ENCODE data around the gene PPP1R3C.

The PPP1R3C gene

DNA sequence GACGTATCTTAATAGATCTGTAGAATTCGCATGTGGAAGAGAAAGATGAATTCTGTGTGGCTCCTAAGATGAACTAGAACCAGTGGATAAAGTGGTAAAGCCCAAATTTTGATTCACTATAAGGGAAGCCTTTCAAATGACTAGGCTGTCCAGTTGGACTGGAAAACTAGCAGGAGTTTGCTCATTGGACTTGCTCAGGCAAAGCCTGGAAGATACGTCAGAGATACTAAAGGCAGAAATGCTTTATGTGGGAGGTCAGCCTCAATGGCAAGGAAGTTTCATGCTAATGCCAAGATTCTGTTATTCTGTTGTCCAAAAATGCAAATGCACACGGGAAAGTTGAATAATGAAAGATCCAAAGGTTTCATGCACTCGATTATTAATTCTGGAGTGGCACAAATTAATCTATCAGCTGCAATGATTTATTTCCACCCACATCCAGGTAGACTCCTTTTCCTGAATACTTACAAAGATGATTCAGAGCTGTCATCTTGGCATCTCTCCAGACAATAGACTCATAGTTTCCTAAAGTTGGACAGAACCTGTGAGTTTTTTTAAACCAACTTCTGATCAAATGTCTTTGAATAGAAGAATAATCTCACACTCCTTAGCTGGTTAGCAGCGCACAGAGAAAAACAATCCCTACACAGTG is 20.5 kb upstream of the PPP1R3C start:
- Histone ChIP-seq H3K27ac (ENCODE audit: low read depth, low read length) (no peak overlapping the region), H3K4me3 (ENCODE audit: low read depth, low read length) (no peak overlapping the region), H3K27me3 (ENCODE audit: control insufficient read depth, insufficient read depth, low read length) (no peaks in the 10 kb centered on the region), H3K9me3 (ENCODE audit: control insufficient read depth, insufficient read depth, low read depth, low read length) (peaks cover 14% of the 10 kb centered on the region), H3K36me3 (ENCODE audit: control insufficient read depth, insufficient read depth, low read length) (no peaks in the 10 kb centered on the region), H3K9ac (ENCODE audit: low read length) (no peak overlapping the region), H3K4me1 (ENCODE audit: control insufficient read depth, insufficient read depth, low read length) (no peaks in the 10 kb centered on the region; the same call in 1 of the 2 replicates)

DNA sequence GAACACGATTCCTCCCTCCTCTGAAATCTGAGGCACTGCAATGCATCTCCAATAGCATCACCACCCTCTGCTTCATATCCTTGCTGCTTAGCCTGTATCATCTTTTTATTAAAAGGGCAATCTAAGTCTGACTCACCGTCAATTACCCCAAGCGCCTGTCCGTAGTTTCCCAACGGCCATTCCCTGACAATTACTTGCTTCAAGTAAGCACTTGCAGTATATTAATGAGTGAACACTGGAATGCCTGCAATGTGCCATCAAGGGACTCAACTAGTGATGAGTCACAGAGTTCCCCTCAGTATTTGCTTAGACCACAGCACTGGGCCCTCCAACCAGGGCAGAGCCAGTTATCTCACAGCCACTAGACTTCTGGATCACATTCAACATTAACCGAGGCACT is 19.5 kb upstream of the PPP1R3C start:
- Histone ChIP-seq H3K9me3 (ENCODE audit: control insufficient read depth, insufficient read depth, low read depth, low read length) (peaks cover 7% of the 10 kb centered on the region; the same call in 1 of the 2 replicates), H3K27ac (ENCODE audit: low read depth, low read length) (no peak overlapping the region), H3K27me3 (ENCODE audit: control insufficient read depth, insufficient read depth, low read length) (no peaks in the 10 kb centered on the region), H3K4me1 (ENCODE audit: control insufficient read depth, insufficient read depth, low read length) (no peaks in the 10 kb centered on the region; the same call in 1 of the 2 replicates), H3K9ac (ENCODE audit: low read length) (no peak overlapping the region), H3K36me3 (ENCODE audit: control insufficient read depth, insufficient read depth, low read length) (no peaks in the 10 kb centered on the region), H3K4me3 (ENCODE audit: low read depth, low read length) (no peak overlapping the region)

- Histone ChIP-seq H3K27ac (ENCODE audit: low read depth, low read length) (no peak overlapping the region), H3K9me3 (ENCODE audit: control insufficient read depth, insufficient read depth, low read depth, low read length) (no peaks in the 10 kb centered on the region), H3K9ac (ENCODE audit: low read length) (no peak overlapping the region), H3K4me1 (ENCODE audit: control insufficient read depth, insufficient read depth, low read length) (no peaks in the 10 kb centered on the region), H3K4me3 (ENCODE audit: low read depth, low read length) (no peak overlapping the region), H3K36me3 (ENCODE audit: control insufficient read depth, insufficient read depth, low read length) (no peaks in the 10 kb centered on the region), H3K27me3 (ENCODE audit: control insufficient read depth, insufficient read depth, low read length) (peaks cover 2% of the 10 kb centered on the region; the same call in 1 of the 2 replicates)
Measured at GRCh38 chr10:91643700-91644099, 10.8 kb upstream of the PPP1R3C start.

- H3K4me3 ChIP-seq (ENCODE audit: low read depth, low read length) = no peak overlapping the region
- no peaks in the 10 kb centered on the region for H3K4me1 ChIP-seq (ENCODE audit: control insufficient read depth, insufficient read depth, low read length)
- H3K9me3 ChIP-seq (ENCODE audit: control insufficient read depth, insufficient read depth, low read depth, low read length) = no peaks in the 10 kb centered on the region
- H3K36me3 ChIP-seq (ENCODE audit: control insufficient read depth, insufficient read depth, low read length) = no peaks in the 10 kb centered on the region
- peaks cover 2% of the 10 kb centered on the region; the same call in 1 of the 2 replicates for H3K27me3 ChIP-seq (ENCODE audit: control insufficient read depth, insufficient read depth, low read length)
- H3K27ac ChIP-seq (ENCODE audit: low read depth, low read length) = no peak overlapping the region
- H3K9ac ChIP-seq (ENCODE audit: low read length) = no peak overlapping the region
Measured at GRCh38 chr10:91642831-91643692, 10.2 kb upstream of the PPP1R3C start.

- no peaks in the 10 kb centered on the region for H3K9me3 ChIP-seq (ENCODE audit: control insufficient read depth, insufficient read depth, low read depth, low read length)
- no peaks in the 10 kb centered on the region for H3K36me3 ChIP-seq (ENCODE audit: control insufficient read depth, insufficient read depth, low read length)
- no peak overlapping the region for H3K4me3 ChIP-seq (ENCODE audit: low read depth, low read length)
- no peak overlapping the region for H3K27ac ChIP-seq (ENCODE audit: low read depth, low read length)
- H3K9ac ChIP-seq (ENCODE audit: low read length) = no peak overlapping the region
- H3K27me3 ChIP-seq (ENCODE audit: control insufficient read depth, insufficient read depth, low read length) = peaks cover 26% of the 10 kb centered on the region
- 0 out of 2 replicates have a peak, but pooled peaks cover 3% of the 10 kb centered on the region for H3K4me1 ChIP-seq (ENCODE audit: control insufficient read depth, insufficient read depth, low read length)
Measured at GRCh38 chr10:91636892-91637291, 4.0 kb upstream of the PPP1R3C start.

DNA sequence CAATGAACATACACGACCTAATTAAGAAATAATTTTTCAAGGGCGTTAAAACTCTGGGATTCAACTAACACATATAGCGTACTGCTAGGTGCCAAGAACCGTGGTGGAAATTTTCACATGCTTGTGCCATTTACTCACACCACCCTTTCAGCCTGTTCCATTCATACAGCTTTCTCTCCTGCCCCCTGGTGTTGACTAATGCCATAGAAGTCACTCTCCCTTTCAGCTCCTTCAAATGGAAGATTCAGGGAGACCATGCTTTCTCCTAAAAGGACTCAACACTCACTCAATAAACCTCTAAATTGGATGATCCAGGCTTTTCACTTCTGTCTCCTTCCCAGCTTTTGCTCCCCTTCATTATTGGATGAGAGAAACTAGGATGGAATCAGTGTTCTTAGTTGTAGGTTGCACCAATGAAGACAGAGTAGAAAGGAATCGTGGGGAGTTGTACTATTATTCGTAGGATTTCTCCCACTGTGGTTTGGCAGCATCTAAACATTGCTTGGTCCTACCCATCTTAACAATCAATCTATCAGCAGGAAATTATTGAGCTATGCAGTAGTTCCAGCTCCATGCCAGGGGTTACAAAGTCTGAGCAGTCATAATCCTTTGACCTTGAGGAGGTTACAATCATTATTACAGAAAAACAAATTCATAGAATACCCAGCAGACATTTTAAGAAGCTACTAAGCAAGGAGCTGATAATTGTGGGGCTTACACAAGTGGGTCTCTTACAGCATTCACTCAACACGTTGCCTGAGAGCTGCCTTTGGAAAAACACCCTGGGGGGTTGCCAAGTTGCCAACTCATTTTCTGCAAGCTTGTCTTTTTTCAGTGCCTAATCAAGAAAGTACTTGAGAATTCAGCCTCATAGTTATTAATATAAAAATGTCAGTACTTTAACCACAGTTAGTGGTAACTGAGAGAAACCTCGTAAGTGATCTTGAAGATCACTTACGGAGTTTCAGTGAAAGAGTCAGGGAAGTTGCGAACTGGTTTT is 2.8 kb upstream of the PPP1R3C start:
- no peak overlapping the region for H3K9ac ChIP-seq (ENCODE audit: low read length)
- H3K27me3 ChIP-seq (ENCODE audit: control insufficient read depth, insufficient read depth, low read length) = peaks cover 25% of the 10 kb centered on the region
- H3K36me3 ChIP-seq (ENCODE audit: control insufficient read depth, insufficient read depth, low read length) = no peaks in the 10 kb centered on the region
- H3K27ac ChIP-seq (ENCODE audit: low read depth, low read length) = no peak overlapping the region
- no peak overlapping the region for H3K4me3 ChIP-seq (ENCODE audit: low read depth, low read length)
- no peaks in the 10 kb centered on the region for H3K9me3 ChIP-seq (ENCODE audit: control insufficient read depth, insufficient read depth, low read depth, low read length)
- H3K4me1 ChIP-seq (ENCODE audit: control insufficient read depth, insufficient read depth, low read length) = 0 out of 2 replicates have a peak, but pooled peaks cover 3% of the 10 kb centered on the region

DNA sequence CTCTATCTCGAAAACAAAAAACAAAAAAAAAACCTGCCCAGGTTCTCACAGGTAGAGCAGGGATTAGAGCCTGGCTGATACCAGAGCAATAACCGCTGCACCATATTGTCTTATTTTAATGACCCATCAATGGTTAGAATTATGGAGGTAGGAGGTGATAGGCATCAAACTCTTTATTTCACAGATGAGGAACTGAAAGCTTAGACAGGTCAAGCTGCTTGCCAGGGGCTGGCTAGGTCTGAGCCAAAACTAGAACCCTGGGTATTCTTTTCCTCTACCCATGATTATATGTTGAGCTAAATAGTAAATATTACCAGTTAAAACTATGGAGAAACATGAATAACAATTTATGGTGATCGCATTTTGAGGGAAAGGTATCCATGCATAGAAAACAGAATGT is 2.0 kb upstream of the PPP1R3C start:
- Histone ChIP-seq H3K27ac (ENCODE audit: low read depth, low read length) (no peak overlapping the region), H3K36me3 (ENCODE audit: control insufficient read depth, insufficient read depth, low read length) (no peaks in the 10 kb centered on the region), H3K4me3 (ENCODE audit: low read depth, low read length) (no peak overlapping the region), H3K9ac (ENCODE audit: low read length) (no peak overlapping the region), H3K27me3 (ENCODE audit: control insufficient read depth, insufficient read depth, low read length) (peaks cover 25% of the 10 kb centered on the region), H3K4me1 (ENCODE audit: control insufficient read depth, insufficient read depth, low read length) (0 out of 2 replicates have a peak, but pooled peaks cover 3% of the 10 kb centered on the region), H3K9me3 (ENCODE audit: control insufficient read depth, insufficient read depth, low read depth, low read length) (no peaks in the 10 kb centered on the region)

- Histone ChIP-seq H3K4me3 (ENCODE audit: low read depth, low read length) (no peak overlapping the region), H3K4me1 (ENCODE audit: control insufficient read depth, insufficient read depth, low read length) (0 out of 2 replicates have a peak, but pooled peaks cover 3% of the 10 kb centered on the region), H3K9ac (ENCODE audit: low read length) (no peak overlapping the region), H3K9me3 (ENCODE audit: control insufficient read depth, insufficient read depth, low read depth, low read length) (no peaks in the 10 kb centered on the region), H3K27me3 (ENCODE audit: control insufficient read depth, insufficient read depth, low read length) (peaks cover 25% of the 10 kb centered on the region), H3K27ac (ENCODE audit: low read depth, low read length) (no peak overlapping the region), H3K36me3 (ENCODE audit: control insufficient read depth, insufficient read depth, low read length) (no peaks in the 10 kb centered on the region)
Measured at GRCh38 chr10:91634246-91634645, 1.4 kb upstream of the PPP1R3C start.

DNA sequence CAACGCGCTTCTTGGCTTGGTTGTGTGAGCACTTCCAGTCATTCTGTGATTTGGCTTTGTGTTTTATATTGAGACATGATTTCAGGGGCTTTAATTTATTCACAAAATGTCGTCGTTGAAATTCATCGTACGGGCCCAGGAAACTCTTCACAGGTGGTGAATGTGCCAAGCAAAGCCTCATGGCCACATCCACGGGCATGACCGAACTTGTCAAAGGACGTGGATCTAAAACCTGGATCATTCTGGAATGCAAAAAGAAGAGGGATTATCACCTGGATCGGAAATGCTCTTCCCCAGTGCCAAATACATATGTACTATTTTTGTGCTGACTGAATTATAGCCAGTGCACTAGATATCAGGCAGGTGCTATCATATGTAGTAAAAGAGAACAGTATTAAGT is 2.2 kb downstream of the PPP1R3C start:
- Histone ChIP-seq H3K9ac (ENCODE audit: low read length) (no peak overlapping the region), H3K9me3 (ENCODE audit: control insufficient read depth, insufficient read depth, low read depth, low read length) (no peaks in the 10 kb centered on the region), H3K36me3 (ENCODE audit: control insufficient read depth, insufficient read depth, low read length) (no peaks in the 10 kb centered on the region), H3K27me3 (ENCODE audit: control insufficient read depth, insufficient read depth, low read length) (peaks cover 25% of the 10 kb centered on the region), H3K4me3 (ENCODE audit: low read depth, low read length) (no peak overlapping the region), H3K4me1 (ENCODE audit: control insufficient read depth, insufficient read depth, low read length) (0 out of 2 replicates have a peak, but pooled peaks cover 3% of the 10 kb centered on the region), H3K27ac (ENCODE audit: low read depth, low read length) (no peak overlapping the region)

DNA sequence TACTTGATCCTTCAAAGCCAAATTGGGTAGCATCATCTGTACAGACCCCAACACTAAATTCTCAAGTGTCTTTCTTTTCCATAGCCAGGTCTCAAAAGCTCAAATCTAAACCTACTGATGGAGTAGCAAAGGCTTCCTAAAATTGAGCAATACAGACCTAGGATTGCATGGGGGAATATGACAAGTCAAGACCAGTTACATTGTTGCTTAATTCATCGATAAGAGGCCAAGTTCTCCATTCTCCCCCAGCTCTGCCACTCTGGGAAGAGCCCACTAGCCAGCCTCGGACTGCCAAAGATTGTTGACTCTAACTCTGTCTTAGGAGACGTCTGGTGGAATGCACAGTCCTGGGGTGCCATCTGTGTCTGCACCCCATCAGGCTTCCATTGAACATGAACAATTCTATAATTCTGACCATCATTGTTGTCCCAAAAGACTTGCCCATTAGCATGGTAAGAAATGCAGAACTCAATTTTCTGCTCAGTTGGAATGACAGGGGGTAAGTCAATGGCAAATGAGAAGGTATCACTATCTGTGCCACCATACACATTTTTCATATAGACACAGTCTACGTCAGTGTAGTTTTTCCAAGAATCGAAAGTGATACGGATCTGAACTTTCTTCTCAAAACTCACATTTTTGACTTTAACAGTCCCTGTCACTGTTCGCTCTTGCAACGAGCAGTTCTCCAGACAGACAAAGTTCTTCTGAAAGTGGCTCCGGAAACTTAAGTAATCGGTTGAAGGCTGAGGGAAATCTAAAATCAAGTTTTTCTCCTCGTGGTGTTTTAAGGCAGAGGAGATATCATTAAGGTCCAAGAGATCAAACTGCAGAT is 2.9 kb downstream of the PPP1R3C start:
- peaks cover 22% of the 10 kb centered on the region for H3K27me3 ChIP-seq (ENCODE audit: control insufficient read depth, insufficient read depth, low read length)

More for the DNA sequence above, 2.9 kb downstream of the PPP1R3C start:
- H3K4me1 ChIP-seq (ENCODE audit: control insufficient read depth, insufficient read depth, low read length) = 0 out of 2 replicates have a peak, but pooled peaks cover 3% of the 10 kb centered on the region
- H3K36me3 ChIP-seq (ENCODE audit: control insufficient read depth, insufficient read depth, low read length) = no peaks in the 10 kb centered on the region
- H3K9me3 ChIP-seq (ENCODE audit: control insufficient read depth, insufficient read depth, low read depth, low read length) = no peaks in the 10 kb centered on the region
- H3K4me3 ChIP-seq (ENCODE audit: low read depth, low read length) = no peak overlapping the region
- no peak overlapping the region for H3K27ac ChIP-seq (ENCODE audit: low read depth, low read length)
- H3K9ac ChIP-seq (ENCODE audit: low read length) = no peak overlapping the region

All from HUES6 (cell line).